KOPT-K1 (cell line): ENCODE results near the gene SLC29A2.

Source experiments
- H3K27ac ChIP-seq: fragments of 200-600 bp; sonication (generic); 2 replicates; pipeline ENCODE4 v1.5.1; 2016; ENCODE audit warnings: antibody characterized with exemption, mild to moderate bottlenecking, low read depth, low read length; ENCODE audit not compliant: poor library complexity, severe bottlenecking
- H3K36me3 ChIP-seq: fragments of 200-600 bp; sonication (generic); 2 replicates; pipeline ENCODE4 v1.5.1; 2017; ENCODE audit warnings: antibody characterized with exemption, mild to moderate bottlenecking, low read length, moderate library complexity; ENCODE audit not compliant: insufficient read depth
- H3K9me3 ChIP-seq: fragments of 200-600 bp; sonication (generic); 2 replicates; pipeline ENCODE4 v1.5.1; 2017; ENCODE audit warnings: antibody characterized with exemption, low read length, mild to moderate bottlenecking; ENCODE audit not compliant: insufficient read depth, poor library complexity, severe bottlenecking

The SLC29A2 gene

DNA sequence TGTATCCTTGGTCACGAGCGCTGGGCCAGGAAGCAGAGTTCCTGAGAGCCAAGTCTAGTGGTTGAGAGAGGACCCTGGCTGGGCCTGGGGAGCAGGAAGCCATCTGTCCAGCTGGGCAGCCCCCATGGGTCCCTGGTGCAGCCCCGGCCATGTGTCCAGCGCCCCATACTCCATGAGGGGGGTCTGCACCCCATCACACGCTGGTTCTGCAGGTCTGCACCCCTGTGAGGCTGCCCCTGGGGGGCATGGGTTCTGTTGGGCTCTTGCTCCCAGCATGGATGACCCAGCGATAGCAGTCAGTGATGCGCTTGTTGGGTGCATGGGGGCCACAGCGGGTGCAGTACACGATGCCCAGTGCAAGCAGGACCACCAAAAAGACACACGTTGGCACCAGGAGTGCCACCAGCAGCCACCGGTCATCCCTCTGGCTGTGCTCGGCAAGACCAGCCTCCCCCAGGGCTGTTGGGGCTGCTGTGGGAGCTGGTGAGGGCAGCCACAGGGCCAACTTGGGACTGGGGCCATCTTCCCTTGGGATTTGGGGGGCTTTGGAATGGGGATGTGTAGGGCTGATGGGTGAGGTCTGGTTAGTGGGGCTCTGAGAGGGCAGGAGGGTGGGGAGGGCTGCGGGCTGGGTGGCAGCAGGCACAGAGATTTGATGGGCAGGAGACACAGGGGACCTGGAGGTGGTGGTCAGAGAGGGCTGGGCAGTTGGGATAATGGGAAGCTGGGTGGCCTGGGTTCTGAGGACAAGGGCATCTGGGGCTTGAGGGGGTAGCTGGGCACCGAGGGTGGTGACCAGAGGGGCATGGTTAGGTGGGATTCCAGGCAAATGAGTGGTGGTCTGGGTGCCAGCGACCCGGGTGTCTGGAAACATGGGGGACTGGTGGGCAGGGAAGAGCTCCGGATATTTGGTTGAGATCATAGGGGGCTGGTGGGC lies 56.7 kb downstream of the SLC29A2 start:
- H3K9me3 ChIP-seq, result no peaks in the 10 kb centered on the region
- H3K27ac ChIP-seq, result peak overlapping the region; percentile 88
- no peaks in the 10 kb centered on the region for H3K36me3 ChIP-seq

GRCh38 chr11:66314186-66314501 lies 57.4 kb downstream of the SLC29A2 start:
- Histone ChIP-seq H3K36me3 (no peaks in the 10 kb centered on the region), H3K9me3 (no peaks in the 10 kb centered on the region), H3K27ac (peak overlapping the region; percentile 88)

DNA sequence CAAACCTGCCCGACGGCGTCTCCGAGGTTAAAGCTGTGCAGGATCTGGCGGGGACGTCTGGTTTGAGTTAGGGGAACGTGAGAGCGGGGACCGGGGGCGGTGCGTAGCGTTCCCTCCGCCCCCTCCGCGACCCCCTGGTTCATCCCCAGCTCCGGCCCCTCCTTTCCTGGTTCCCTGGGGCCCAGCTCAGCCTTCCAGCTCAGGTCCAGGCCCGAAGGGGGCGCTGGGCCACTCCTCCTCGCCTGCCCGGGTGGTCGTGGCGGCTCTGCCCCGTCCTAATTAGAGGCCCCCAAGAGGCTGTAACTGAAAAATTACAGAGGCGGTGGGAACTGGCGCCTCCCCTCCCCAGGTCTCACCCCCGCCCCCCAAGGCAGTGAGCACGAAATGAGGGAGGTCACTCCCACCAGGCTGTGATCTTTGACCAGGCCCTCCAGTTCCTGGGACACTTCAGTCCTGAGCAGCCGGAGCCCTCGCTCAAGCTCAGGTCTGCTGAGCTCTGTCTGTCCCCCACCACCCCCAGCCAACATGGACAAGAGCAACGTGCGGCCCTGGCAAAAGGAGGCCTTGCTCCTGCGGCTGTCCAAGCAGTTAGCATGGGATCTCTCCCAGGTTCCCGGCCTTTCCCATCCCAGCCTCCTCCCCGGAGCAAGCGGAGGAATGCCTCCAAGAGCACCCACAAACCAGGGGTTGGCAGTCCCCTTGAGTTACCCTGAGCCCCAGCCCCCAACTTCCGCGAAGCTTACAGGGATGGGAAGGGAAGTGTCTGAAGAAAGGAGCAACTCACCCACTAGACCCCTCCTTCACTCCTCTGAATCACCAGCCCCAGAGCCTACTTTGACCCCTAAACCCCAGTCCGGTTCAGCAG lies 58.0 kb downstream of the SLC29A2 start:
- no peaks in the 10 kb centered on the region for H3K36me3 ChIP-seq
- no peaks in the 10 kb centered on the region for H3K9me3 ChIP-seq
- peak overlapping the region; percentile 88 for H3K27ac ChIP-seq

GRCh38 chr11:66312549-66313320 lies 58.8 kb downstream of the SLC29A2 start:
- peak overlapping the region; percentile 88 for H3K27ac ChIP-seq
- H3K36me3 ChIP-seq, result no peaks in the 10 kb centered on the region
- no peaks in the 10 kb centered on the region for H3K9me3 ChIP-seq
